ENCODE results near the gene ASTN2.

ASTN2 gene

GRCh38 chr9:117156144-117156688, 258.6 kb downstream of the ASTN2 start:
- DNase-seq: no peak

- DNase-seq: no peak
These were observed 261.8 kb downstream of the ASTN2 start for GRCh38 chr9:117153021-117153420.

GRCh38 chr9:117151716-117152115, 263.1 kb downstream of the ASTN2 start:
- no peak for DNase-seq

- no peak for DNase-seq
These were observed 264.9 kb downstream of the ASTN2 start for GRCh38 chr9:117149996-117150395.

GRCh38 chr9:117145811-117146490, 268.9 kb downstream of the ASTN2 start:
- no peak for DNase-seq

GRCh38 chr9:117145081-117145480, 269.8 kb downstream of the ASTN2 start:
- no peak for DNase-seq

GRCh38 chr9:117138231-117138630, 276.6 kb downstream of the ASTN2 start:
- DNase-seq: no peak

- no peak for DNase-seq
These were observed 278.4 kb downstream of the ASTN2 start for GRCh38 chr9:117136461-117136860.

- DNase-seq: no peak
These were observed 279.3 kb downstream of the ASTN2 start for GRCh38 chr9:117135501-117136098.

GRCh38 chr9:117134826-117135500, 279.9 kb downstream of the ASTN2 start:
- DNase-seq: no peak

GRCh38 chr9:117126871-117127270, 288.0 kb downstream of the ASTN2 start:
- no peak for DNase-seq

GRCh38 chr9:117125531-117125930, 289.3 kb downstream of the ASTN2 start:
- no peak for DNase-seq

- DNase-seq: no peak
These were observed 291.1 kb downstream of the ASTN2 start for GRCh38 chr9:117123729-117124128.

- DNase-seq: no peak
These were observed 291.9 kb downstream of the ASTN2 start for GRCh38 chr9:117122953-117123352.

GRCh38 chr9:117122102-117122501, 292.8 kb downstream of the ASTN2 start:
- no peak for DNase-seq

- no peak for DNase-seq
These were observed 293.5 kb downstream of the ASTN2 start for GRCh38 chr9:117121316-117121715.

- DNase-seq: no peak
These were observed 294.8 kb downstream of the ASTN2 start for GRCh38 chr9:117120061-117120460.

GRCh38 chr9:117116084-117116483, 298.8 kb downstream of the ASTN2 start:
- no peak for DNase-seq

GRCh38 chr9:117114768-117115167, 300.1 kb downstream of the ASTN2 start:
- DNase-seq: no peak

GRCh38 chr9:117104716-117105495, 310.0 kb downstream of the ASTN2 start:
- DNase-seq: no peak

GRCh38 chr9:117104206-117104605, 310.7 kb downstream of the ASTN2 start:
- no peak for DNase-seq

- DNase-seq: no peak
These were observed 311.3 kb downstream of the ASTN2 start for GRCh38 chr9:117103438-117104110.

- no peak for DNase-seq
These were observed 313.8 kb downstream of the ASTN2 start for GRCh38 chr9:117101008-117101407.

Measured in activated gamma-delta T cell (primary cell).